Measurements from ENCODE around the gene NEURL1.

- TF ChIP-seq CTCF (IDR thresholded peaks at IDR 0.05; ENCODE audit: insufficient read depth, low read length, poor library complexity, severe bottlenecking) (no peak), EZH2phosphoT487 (conservative IDR thresholded peaks at IDR 0.05; ENCODE audit: low read length) (no peak)
Measured at GRCh38 chr10:103470761-103471653, 22.5 kb upstream of the NEURL1 start.
